ENCODE measurements around the gene DCLK1.

The DCLK1 gene

GRCh38 chr13:36089130-36089647 is 42.0 kb downstream of the DCLK1 start:
- Histone ChIP-seq H3K4me3 (IDR thresholded peaks at IDR 0.05; ENCODE audit: insufficient read depth, low read depth, low read length) (no peak overlapping the region), H2AFZ (ENCODE audit: low read depth) (no peak overlapping the region), H3K36me3 (ENCODE audit: insufficient read depth) (no peaks in the 10 kb centered on the region), H3K4me2 (no peak overlapping the region), H3K27me3 (ENCODE audit: insufficient read depth, low read depth) (no peaks in the 10 kb centered on the region), H3K27ac (no peak overlapping the region), H3K9ac (no peak overlapping the region), H4K20me1 (ENCODE audit: insufficient read depth) (no peaks in the 10 kb centered on the region), H3K4me1 (ENCODE audit: low read depth, poor library complexity, severe bottlenecking) (no peaks in the 10 kb centered on the region), H3K79me2 (ENCODE audit: insufficient read depth, low read depth) (no peaks in the 10 kb centered on the region)
- TF ChIP-seq CTCF (conservative IDR thresholded peaks at IDR 0.05; ENCODE audit: low read depth, low read length), result no peak

GRCh38 chr13:36088463-36088862 is 42.7 kb downstream of the DCLK1 start:
- Histone ChIP-seq H3K36me3 (ENCODE audit: insufficient read depth) (no peaks in the 10 kb centered on the region), H2AFZ (ENCODE audit: low read depth) (no peak overlapping the region), H3K4me1 (ENCODE audit: low read depth, poor library complexity, severe bottlenecking) (no peaks in the 10 kb centered on the region), H3K9ac (no peak overlapping the region), H3K4me2 (no peak overlapping the region), H3K79me2 (ENCODE audit: insufficient read depth, low read depth) (no peaks in the 10 kb centered on the region), H3K27ac (no peak overlapping the region), H4K20me1 (ENCODE audit: insufficient read depth) (no peaks in the 10 kb centered on the region), H3K4me3 (IDR thresholded peaks at IDR 0.05; ENCODE audit: insufficient read depth, low read depth, low read length) (no peak overlapping the region), H3K27me3 (ENCODE audit: insufficient read depth, low read depth) (no peaks in the 10 kb centered on the region)
- TF ChIP-seq CTCF (conservative IDR thresholded peaks at IDR 0.05; ENCODE audit: low read depth, low read length), result no peak

GRCh38 chr13:36088001-36088400 is 43.2 kb downstream of the DCLK1 start:
- Histone ChIP-seq H3K9ac (no peak overlapping the region), H3K36me3 (ENCODE audit: insufficient read depth) (no peaks in the 10 kb centered on the region), H3K4me2 (no peak overlapping the region), H2AFZ (ENCODE audit: low read depth) (no peak overlapping the region), H3K27me3 (ENCODE audit: insufficient read depth, low read depth) (no peaks in the 10 kb centered on the region), H3K4me3 (IDR thresholded peaks at IDR 0.05; ENCODE audit: insufficient read depth, low read depth, low read length) (no peak overlapping the region), H3K27ac (no peak overlapping the region), H3K79me2 (ENCODE audit: insufficient read depth, low read depth) (no peaks in the 10 kb centered on the region), H3K4me1 (ENCODE audit: low read depth, poor library complexity, severe bottlenecking) (no peaks in the 10 kb centered on the region), H4K20me1 (ENCODE audit: insufficient read depth) (no peaks in the 10 kb centered on the region)
- TF ChIP-seq CTCF (conservative IDR thresholded peaks at IDR 0.05; ENCODE audit: low read depth, low read length), result no peak

- no peaks in the 10 kb centered on the region for H3K79me2 ChIP-seq (ENCODE audit: insufficient read depth, low read depth)
- no peaks in the 10 kb centered on the region for H3K4me1 ChIP-seq (ENCODE audit: low read depth, poor library complexity, severe bottlenecking)
- no peak overlapping the region for H3K4me3 ChIP-seq (IDR thresholded peaks at IDR 0.05; ENCODE audit: insufficient read depth, low read depth, low read length)
- no peak overlapping the region for H2AFZ ChIP-seq (ENCODE audit: low read depth)
- no peak overlapping the region for H3K27ac ChIP-seq
- TF ChIP-seq CTCF (conservative IDR thresholded peaks at IDR 0.05; ENCODE audit: low read depth, low read length), result no peak
- H3K4me2 ChIP-seq, result no peak overlapping the region
- H3K36me3 ChIP-seq (ENCODE audit: insufficient read depth), result no peaks in the 10 kb centered on the region
- H4K20me1 ChIP-seq (ENCODE audit: insufficient read depth), result no peaks in the 10 kb centered on the region
- no peaks in the 10 kb centered on the region for H3K27me3 ChIP-seq (ENCODE audit: insufficient read depth, low read depth)
- H3K9ac ChIP-seq, result no peak overlapping the region
Observed at GRCh38 chr13:36086117-36086516, 45.1 kb downstream of the DCLK1 start.
